Measurements from ENCODE around the gene INPP5E.

- TF ChIP-seq CTCF (conservative IDR thresholded peaks at IDR 0.05 in 1 of 2, IDR thresholded peaks at IDR 0.05 in 1 of 2; ENCODE audit: low read depth in 1 of 2, low read length in 2 of 2) (no peak), EZH2 (IDR thresholded peaks at IDR 0.05; ENCODE audit: low read length, missing control alignments) (no peak)
Observed at GRCh38 chr9:136385015-136385414, 54.6 kb downstream of the INPP5E start.
